Peyer's patch (tissue), 4 donors: ENCODE data around the gene U2AF1L4. TPM values are rescaled to one million over a fixed set of nuclear protein-coding genes. Genes with fewer than 3 reads are reported as not detected.

ENCODE experiments used
- DNase-seq, 3 donors: peaks; one replicate each; pipeline ENCODE4 v3.0.0-alpha.2; 2017 to 2019
- H3K27ac ChIP-seq, 4 donors: fragments of 200-600 bp; sonication (generic); one replicate each; pipeline ENCODE4 v1.5.1; 2016 to 2019
- H3K27me3 ChIP-seq, 2 donors: fragments of 200-600 bp; sonication (generic); one replicate each; pipeline ENCODE4 v1.5.1; 2019
- H3K36me3 ChIP-seq, 3 donors: fragments of 200-600 bp; sonication (generic); one replicate each; pipeline ENCODE4 v1.5.1; 2016 to 2019
- H3K4me1 ChIP-seq, 4 donors: fragments of 200-600 bp; sonication (generic); one replicate each; pipeline ENCODE4 v1.5.1; 2016 to 2019
- H3K4me3 ChIP-seq, 4 donors: fragments of 200-600 bp; sonication (generic); 1 replicate in 3 of 4; 2 replicates in 1 of 4; pipeline ENCODE4 v1.5.1; 2016 to 2019; ENCODE audit warnings: mild to moderate bottlenecking in 1 of 4
- H3K9me3 ChIP-seq, 4 donors: fragments of 200-600 bp; sonication (generic); one replicate each; pipeline ENCODE4 v1.5.1; 2016 to 2019; ENCODE audit warnings: mild to moderate bottlenecking in 1 of 4
- POLR2A ChIP-seq, 2 donors: fragments of 450-650 bp; IDR thresholded peaks; one replicate each; pipeline ENCODE4 v1.5.1; 2017; ENCODE audit warnings: antibody characterized with exemption in 2 of 2, mild to moderate bottlenecking in 2 of 2, moderate library complexity in 2 of 2
- total RNA-seq, 4 donors: library from RNA; depleted of rRNA; stranded (reverse); fragments of >200 nt; gene quantifications; one replicate each; pipeline ENCODE4 v1.1.0, GENCODE V29; 2016
- TF ChIP-seq, protein P1 (sequence below), 6 experiments: fragments of 450-650 bp in 4 of 6; fragments of 200-600 bp in 2 of 6; sonication (generic) in 1 of 6; IDR thresholded peaks; one replicate each; pipeline ENCODE4 v1.5.1; 2017 to 2019; ENCODE audit warnings: antibody characterized with exemption in 6 of 6, mild to moderate bottlenecking in 3 of 6, moderate library complexity in 1 of 6

U2AF1L4 gene
- total RNA-seq, 4 donors from 2014 or later: 14.5 to 70.5 (median 34.6) TPM

DNA sequence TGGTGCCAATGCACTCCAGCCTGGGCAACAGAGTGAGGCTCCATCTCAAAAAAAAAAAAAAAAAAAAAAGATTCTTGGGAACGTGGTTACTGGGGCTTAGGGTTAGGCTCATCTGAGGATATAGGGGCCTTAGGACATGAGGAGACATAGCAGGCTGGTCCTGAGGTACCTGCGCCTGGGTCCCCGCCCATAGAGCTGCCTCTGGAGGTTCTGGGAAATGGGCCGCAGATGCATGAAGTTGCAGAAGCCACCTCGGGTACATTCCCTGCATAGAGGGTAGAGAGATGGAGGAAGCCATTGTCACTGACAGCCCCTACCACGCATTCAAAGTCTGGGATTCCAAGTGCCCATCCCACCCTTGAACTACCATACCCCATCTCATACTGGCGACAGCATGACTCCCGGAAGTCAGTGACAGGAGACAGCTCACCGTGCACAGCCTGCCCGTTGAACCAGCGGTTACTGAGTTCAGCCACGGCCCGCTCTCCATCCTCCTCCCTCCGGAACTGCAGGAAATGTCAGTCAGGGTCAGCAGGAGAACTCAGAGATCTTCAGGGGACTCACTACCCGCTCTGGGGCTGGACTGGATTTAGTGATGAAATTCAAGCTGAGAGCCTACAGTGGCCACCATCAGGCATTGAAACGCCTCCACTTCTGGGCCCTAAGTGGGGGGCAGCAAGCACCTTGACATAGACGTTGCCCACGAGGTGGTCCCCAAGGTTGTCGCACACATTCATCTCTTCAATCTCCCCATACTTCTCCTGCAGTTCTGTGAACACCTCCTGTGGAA is 1.4 kb downstream of the U2AF1L4 start:
- Histone ChIP-seq H3K36me3 (peaks cover 0 to 11% (median 0%) of the 10 kb centered on the region in 3 donors), H3K4me3 (peak overlapping the region; percentile 63 to 93 (median 78)), H3K27ac (peak overlapping the region; percentile 98 to 100 (median 98)), H3K9me3 (no peaks in the 10 kb centered on the region), H3K27me3 (no peaks in the 10 kb centered on the region), H3K4me1 (peaks cover 0 to 34% (median 22%) of the 10 kb centered on the region in 4 donors)
- TF ChIP-seq, protein P1, sequence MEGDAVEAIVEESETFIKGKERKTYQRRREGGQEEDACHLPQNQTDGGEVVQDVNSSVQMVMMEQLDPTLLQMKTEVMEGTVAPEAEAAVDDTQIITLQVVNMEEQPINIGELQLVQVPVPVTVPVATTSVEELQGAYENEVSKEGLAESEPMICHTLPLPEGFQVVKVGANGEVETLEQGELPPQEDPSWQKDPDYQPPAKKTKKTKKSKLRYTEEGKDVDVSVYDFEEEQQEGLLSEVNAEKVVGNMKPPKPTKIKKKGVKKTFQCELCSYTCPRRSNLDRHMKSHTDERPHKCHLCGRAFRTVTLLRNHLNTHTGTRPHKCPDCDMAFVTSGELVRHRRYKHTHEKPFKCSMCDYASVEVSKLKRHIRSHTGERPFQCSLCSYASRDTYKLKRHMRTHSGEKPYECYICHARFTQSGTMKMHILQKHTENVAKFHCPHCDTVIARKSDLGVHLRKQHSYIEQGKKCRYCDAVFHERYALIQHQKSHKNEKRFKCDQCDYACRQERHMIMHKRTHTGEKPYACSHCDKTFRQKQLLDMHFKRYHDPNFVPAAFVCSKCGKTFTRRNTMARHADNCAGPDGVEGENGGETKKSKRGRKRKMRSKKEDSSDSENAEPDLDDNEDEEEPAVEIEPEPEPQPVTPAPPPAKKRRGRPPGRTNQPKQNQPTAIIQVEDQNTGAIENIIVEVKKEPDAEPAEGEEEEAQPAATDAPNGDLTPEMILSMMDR (IDR thresholded peaks at IDR 0.05): no peak
- TF ChIP-seq POLR2A (IDR thresholded peaks at IDR 0.05): no peak
- DNase-seq: no peak

DNA sequence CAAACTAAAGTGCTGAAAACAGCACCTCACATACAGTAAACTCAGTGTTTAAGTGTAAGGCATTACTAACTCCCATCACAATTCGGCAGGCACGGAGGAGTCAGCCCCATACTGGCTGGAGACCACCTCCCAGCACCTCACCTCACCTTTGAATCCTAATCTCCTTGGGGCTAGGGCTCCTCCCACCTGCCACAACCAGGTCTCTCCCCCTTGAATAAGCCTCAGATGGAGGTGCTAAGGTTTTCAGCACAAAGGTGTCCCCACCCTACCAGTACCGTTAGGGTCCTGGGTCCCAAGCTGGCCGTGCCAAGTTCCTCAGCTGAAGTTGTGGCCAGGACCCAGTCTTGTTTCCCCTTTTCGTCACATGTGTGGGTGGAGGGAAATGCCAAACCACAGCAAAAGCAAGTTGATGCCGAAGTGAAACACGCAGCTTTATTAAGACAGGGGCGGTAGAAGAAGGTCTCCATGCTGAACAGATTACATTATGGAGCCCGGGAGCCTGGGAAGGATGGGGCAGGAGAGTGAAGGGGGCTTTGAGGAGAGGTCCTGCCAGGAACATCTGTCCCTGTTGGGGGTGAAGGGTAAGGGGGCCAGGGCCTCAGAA is 3.0 kb downstream of the U2AF1L4 start, which contains the start of gene IGFLR1:
Gene IGFLR1, minus strand, starts transcription at position 332 of the 604 bp plus-strand sequence. CDS start 1,272 bp downstream, outside the sequence.
- peak in 2 of 3 donors; percentile 81 to 83 for DNase-seq
- Histone ChIP-seq H3K4me3 (peak within 1 kb of the TSS; percentile 53 to 78 (median 66)), H3K27me3 (no peaks in the 10 kb centered on the region), H3K4me1 (peaks cover 0 to 34% (median 19%) of the 10 kb centered on the region in 4 donors), H3K9me3 (no peaks in the 10 kb centered on the region), H3K36me3 (peaks cover 0 to 26% (median 0%) of the 10 kb centered on the region in 3 donors), H3K27ac (peak within 1 kb of the TSS; percentile 85 to 98 (median 90))
- TF ChIP-seq, protein P1 (IDR thresholded peaks at IDR 0.05): no peak
- no peak for TF ChIP-seq POLR2A (IDR thresholded peaks at IDR 0.05)

- H3K36me3 ChIP-seq: peaks cover 0 to 36% (median 0%) of the 10 kb centered on the region in 3 donors
Observed at GRCh38 chr19:35741203-35741515, 4.1 kb downstream of the U2AF1L4 start.

DNA sequence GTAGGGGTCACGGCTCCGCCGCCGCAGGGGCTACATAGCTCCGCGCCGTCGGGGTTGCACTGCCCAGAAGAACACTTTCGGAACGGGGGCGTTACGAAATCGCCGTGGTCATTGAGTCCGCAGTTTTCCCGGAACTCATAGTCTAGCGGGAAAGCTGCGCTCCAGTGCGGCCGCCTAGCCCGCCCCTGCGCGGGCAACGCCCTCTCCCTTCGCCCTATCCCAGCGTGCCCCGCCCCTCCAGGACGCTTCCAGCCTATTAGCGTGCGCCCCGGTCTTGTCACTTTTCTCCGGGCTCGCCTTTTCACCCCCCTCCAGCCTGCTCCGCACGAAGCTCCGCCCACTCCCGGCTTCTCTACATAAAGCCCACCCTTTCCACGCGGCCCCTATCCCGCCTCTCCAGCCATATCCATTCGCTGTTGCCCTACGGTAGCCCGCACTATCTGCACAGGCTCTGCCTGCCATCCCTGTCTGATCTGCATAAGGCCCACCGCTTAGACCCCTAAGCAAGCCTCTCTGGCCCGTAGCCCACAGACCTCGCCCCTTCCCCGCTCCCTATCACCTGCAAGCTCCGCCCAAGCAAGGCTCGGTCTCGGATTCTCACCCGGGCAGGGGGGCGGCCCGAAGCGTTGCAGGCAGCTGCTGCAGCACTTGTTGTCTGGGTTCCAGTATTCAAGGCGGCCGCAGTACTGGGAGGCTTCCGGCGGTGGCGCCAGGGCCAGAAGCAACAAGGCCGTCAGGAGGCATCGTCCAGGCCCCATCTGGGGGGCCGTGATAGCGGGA is 4.6 kb downstream of the U2AF1L4 start:
- peak overlapping the region; percentile 53 to 78 (median 66) for H3K4me3 ChIP-seq
- H3K36me3 ChIP-seq: peaks cover 0 to 40% (median 0%) of the 10 kb centered on the region in 3 donors
- TF ChIP-seq, protein P1 (IDR thresholded peaks at IDR 0.05): peak in 2 of 6 experiments; percentile 18 to 30
- TF ChIP-seq POLR2A (IDR thresholded peaks at IDR 0.05): peak; percentile 13 to 30
- H3K27ac ChIP-seq: peak overlapping the region; percentile 85 to 98 (median 90)
- no peaks in the 10 kb centered on the region for H3K27me3 ChIP-seq
- peak; percentile 98 to 100 (median 99) for DNase-seq
- H3K9me3 ChIP-seq: no peaks in the 10 kb centered on the region
- H3K4me1 ChIP-seq: peaks cover 0 to 26% (median 11%) of the 10 kb centered on the region in 4 donors

More at GRCh38 chr19:35741203-35741515, 4.1 kb downstream of the U2AF1L4 start:
- H3K27me3 ChIP-seq: no peaks in the 10 kb centered on the region
- H3K27ac ChIP-seq: peak overlapping the region; percentile 85 to 98 (median 90)
- H3K4me3 ChIP-seq: peak overlapping the region; percentile 53 to 78 (median 66)
- no peak for DNase-seq
- TF ChIP-seq POLR2A (IDR thresholded peaks at IDR 0.05): no peak
- TF ChIP-seq, protein P1 (IDR thresholded peaks at IDR 0.05): no peak
- H3K9me3 ChIP-seq: no peaks in the 10 kb centered on the region
- H3K4me1 ChIP-seq: peaks cover 0 to 31% (median 14%) of the 10 kb centered on the region in 4 donors

DNA sequence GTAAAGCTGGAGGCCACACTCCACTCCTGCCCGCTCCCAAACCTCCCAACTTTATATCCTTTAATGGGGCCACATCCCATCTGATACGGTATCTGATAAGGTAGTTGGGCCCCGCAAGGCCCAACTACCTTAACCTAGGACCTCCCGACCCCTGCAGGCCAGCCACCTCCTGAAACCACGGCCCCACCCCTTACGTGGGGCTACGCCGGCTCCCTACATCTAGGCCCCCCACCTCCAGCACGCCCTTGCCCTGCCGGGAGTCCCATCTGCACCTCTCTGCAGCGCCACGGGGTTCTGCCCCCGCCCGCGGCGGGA is 5.2 kb downstream of the U2AF1L4 start:
- TF ChIP-seq, protein P1 (IDR thresholded peaks at IDR 0.05): no peak
- no peak for TF ChIP-seq POLR2A (IDR thresholded peaks at IDR 0.05)
- Histone ChIP-seq H3K4me1 (peaks cover 0 to 25% (median 11%) of the 10 kb centered on the region in 4 donors), H3K27me3 (no peaks in the 10 kb centered on the region), H3K9me3 (no peaks in the 10 kb centered on the region), H3K36me3 (peaks cover 0 to 45% (median 0%) of the 10 kb centered on the region in 3 donors), H3K27ac (peak overlapping the region; percentile 47 to 98 (median 80)), H3K4me3 (peak overlapping the region; percentile 53 to 78 (median 66))
- no peak for DNase-seq
